Endodermal cell (in vitro differentiated cells): ENCODE measurements around the gene APMAP. TPM values are rescaled to one million over a fixed set of nuclear protein-coding genes. Genes with fewer than 3 reads are reported as not detected.

Experiments
- DNase-seq: peaks from one replicate; pipeline ENCODE4 v3.0.0-alpha.2; 2017
- H3K27ac ChIP-seq: 2 replicates; pipeline ENCODE4 v1.5.1; 2013; ENCODE audit warnings: mild to moderate bottlenecking, low read depth, low read length, moderate library complexity
- H3K27me3 ChIP-seq: 2 replicates; pipeline ENCODE4 v1.6.1; 2013; ENCODE audit warnings: mild to moderate bottlenecking, low read length, moderate library complexity; ENCODE audit not compliant: insufficient read depth, control insufficient read depth, poor library complexity, severe bottlenecking
- H3K36me3 ChIP-seq: 2 replicates; pipeline ENCODE4 v1.7.0; 2013; ENCODE audit warnings: mild to moderate bottlenecking, low read length, moderate library complexity; ENCODE audit not compliant: control insufficient read depth, insufficient read depth
- H3K4me1 ChIP-seq: one replicate; pipeline ENCODE4 v1.7.0; 2013; ENCODE audit warnings: low read length; ENCODE audit not compliant: control insufficient read depth, insufficient read depth
- H3K4me3 ChIP-seq: 2 replicates; pipeline ENCODE4 v1.5.1; 2013; ENCODE audit warnings: mild to moderate bottlenecking, low read length, moderate library complexity
- H3K9ac ChIP-seq: 2 replicates; pipeline ENCODE4 v1.6.1; 2013; ENCODE audit warnings: mild to moderate bottlenecking, low read length, moderate library complexity; ENCODE audit not compliant: poor library complexity, severe bottlenecking; ENCODE audit errors: extremely low read depth
- H3K9me3 ChIP-seq: 2 replicates; pipeline ENCODE4 v1.6.1; 2013; ENCODE audit warnings: mild to moderate bottlenecking, low read length, moderate library complexity; ENCODE audit not compliant: control insufficient read depth
- H3K27ac Mint-ChIP-seq: 2 replicates; pipeline ENCODE4 v1.8.0; 2020; ENCODE audit warnings: mixed read lengths
- H3K27me3 Mint-ChIP-seq: 2 replicates; pipeline ENCODE4 v1.8.0; 2021; ENCODE audit warnings: mild to moderate bottlenecking, mixed read lengths; ENCODE audit not compliant: insufficient read depth
- H3K36me3 Mint-ChIP-seq: 2 replicates; pipeline ENCODE4 v1.8.0; 2020; ENCODE audit warnings: low read depth, mixed read lengths
- H3K4me1 Mint-ChIP-seq: 2 replicates; pipeline ENCODE4 v1.8.0; 2020; ENCODE audit warnings: mixed read lengths
- H3K4me3 Mint-ChIP-seq: 2 replicates; pipeline ENCODE4 v1.8.0; 2020; ENCODE audit warnings: mild to moderate bottlenecking, moderate library complexity, mixed read lengths
- H3K9me3 Mint-ChIP-seq: 2 replicates; pipeline ENCODE4 v1.8.0; 2020; ENCODE audit warnings: mild to moderate bottlenecking, mixed read lengths
- WGBS, 2 experiments: methylation state at CpG; one replicate each; pipeline versions ENCODE4 v1.1.5 to v1.1.7; 2013; ENCODE audit warnings: missing lambda C conversion rate in 2 of 2, mixed read lengths in 1 of 2; ENCODE audit not compliant: insufficient coverage in 1 of 2, insufficient read length in 1 of 2; 5-methylcytosine and 5-hydroxymethylcytosine counted together
- total RNA-seq, 2 donors: library from RNA; stranded (reverse); fragmentation: NEBNext Ultra II Directional in 1 of 2; extraction: Animal tissue kit (Norgen Biotek cat#: 25700) in 1 of 2; gene quantifications; 2 replicates in 1 of 2; 3 replicates in 1 of 2; pipeline ENCODE4 v1.2.1, GENCODE V29; 2021
- TF ChIP-seq, protein P1 (sequence below): fragments of 200-600 bp; sonication (generic); conservative IDR thresholded peaks from 2 replicates; pipeline ENCODE4 v1.5.0; 2021; ENCODE audit warnings: antibody characterized with exemption, mild to moderate bottlenecking

APMAP gene
- total RNA-seq, 2 donors from 2014 or later, result 60.2 to 65.6 TPM

DNA sequence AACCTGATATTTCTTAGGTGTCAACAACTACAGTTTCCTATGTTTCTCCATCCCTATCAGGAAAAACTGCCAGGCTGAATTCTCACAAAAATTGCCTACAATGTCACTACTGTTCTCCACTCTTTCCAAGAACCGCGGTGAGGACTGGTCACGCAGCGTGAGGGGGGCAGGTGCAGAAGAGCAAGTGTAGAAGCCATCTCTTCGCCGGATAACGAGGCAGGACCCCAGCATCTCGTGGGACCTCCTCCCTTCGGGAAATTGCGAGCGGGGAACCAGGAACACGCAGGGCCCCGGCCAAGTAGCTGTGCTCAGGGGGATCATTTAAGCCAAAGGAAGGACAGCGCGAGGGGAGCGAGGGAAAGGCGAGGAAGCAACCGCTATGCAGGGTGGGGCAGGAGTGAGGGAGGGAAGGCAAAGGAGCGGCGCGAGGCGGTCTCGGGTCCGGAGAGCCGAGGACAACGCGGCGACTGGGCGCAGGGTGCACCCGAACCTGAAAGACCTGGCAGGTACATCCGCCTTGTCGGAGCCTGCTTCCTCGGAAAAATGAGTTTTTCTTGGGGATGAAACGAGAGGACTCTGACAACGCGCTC lies 559 bp downstream of the APMAP start:
- Mint-ChIP-seq H3K27ac (peak overlapping the region; percentile 92), H3K4me3 (peak overlapping the region; percentile 85), H3K9me3 (no peaks in the 10 kb centered on the region), H3K4me1 (peaks cover 17% of the 10 kb centered on the region), H3K36me3 (no peaks in the 10 kb centered on the region), H3K27me3 (peaks cover 11% of the 10 kb centered on the region)
- peaks cover 8% of the 10 kb centered on the region for H3K27me3 ChIP-seq
- H3K9me3 ChIP-seq, result no peaks in the 10 kb centered on the region
- no peak overlapping the region for H3K27ac ChIP-seq
- DNase-seq, result no peak
- H3K36me3 ChIP-seq, result peaks cover 5% of the 10 kb centered on the region
- TF ChIP-seq, protein P1, sequence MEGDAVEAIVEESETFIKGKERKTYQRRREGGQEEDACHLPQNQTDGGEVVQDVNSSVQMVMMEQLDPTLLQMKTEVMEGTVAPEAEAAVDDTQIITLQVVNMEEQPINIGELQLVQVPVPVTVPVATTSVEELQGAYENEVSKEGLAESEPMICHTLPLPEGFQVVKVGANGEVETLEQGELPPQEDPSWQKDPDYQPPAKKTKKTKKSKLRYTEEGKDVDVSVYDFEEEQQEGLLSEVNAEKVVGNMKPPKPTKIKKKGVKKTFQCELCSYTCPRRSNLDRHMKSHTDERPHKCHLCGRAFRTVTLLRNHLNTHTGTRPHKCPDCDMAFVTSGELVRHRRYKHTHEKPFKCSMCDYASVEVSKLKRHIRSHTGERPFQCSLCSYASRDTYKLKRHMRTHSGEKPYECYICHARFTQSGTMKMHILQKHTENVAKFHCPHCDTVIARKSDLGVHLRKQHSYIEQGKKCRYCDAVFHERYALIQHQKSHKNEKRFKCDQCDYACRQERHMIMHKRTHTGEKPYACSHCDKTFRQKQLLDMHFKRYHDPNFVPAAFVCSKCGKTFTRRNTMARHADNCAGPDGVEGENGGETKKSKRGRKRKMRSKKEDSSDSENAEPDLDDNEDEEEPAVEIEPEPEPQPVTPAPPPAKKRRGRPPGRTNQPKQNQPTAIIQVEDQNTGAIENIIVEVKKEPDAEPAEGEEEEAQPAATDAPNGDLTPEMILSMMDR, result no peak
- 2 to 3% methylated on average over 28 to 36 of the region's 36 CpGs for whole genome bisulfite sequencing, 2 experiments
- H3K4me3 ChIP-seq, result peak overlapping the region; percentile 93
- H3K9ac ChIP-seq, result peak overlapping the region; percentile 63
- peaks cover 5% of the 10 kb centered on the region for H3K4me1 ChIP-seq

DNA sequence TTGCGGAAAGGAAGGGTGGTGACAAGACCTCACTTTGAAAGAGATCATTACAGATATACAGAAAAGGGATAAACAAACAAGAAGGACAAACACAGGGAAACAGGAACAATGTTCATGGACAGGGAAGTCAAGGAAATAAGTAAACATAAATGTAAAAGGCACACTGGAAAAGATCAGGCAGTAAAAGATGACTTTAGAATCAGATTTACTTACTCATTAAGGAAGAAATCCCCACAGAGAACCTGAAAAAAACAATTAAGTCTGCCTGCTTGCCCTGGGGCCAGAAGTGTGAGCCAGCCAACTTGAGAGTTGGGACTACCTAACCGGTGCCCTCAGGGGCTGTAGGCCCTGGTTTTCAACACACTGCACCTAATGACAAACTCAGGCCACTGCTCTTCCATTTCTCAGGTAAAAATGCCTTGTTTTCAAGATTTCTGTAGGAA lies 1.7 kb downstream of the APMAP start:
- peak overlapping the region; percentile 85 for H3K4me3 Mint-ChIP-seq
- no peaks in the 10 kb centered on the region for H3K9me3 ChIP-seq
- H3K4me1 ChIP-seq, result peaks cover 5% of the 10 kb centered on the region
- H3K27me3 Mint-ChIP-seq, result peaks cover 2% of the 10 kb centered on the region
- H3K36me3 Mint-ChIP-seq, result no peaks in the 10 kb centered on the region
- H3K9ac ChIP-seq, result no peak overlapping the region
- DNase-seq, result peak; percentile 41
- H3K4me3 ChIP-seq, result peak overlapping the region; percentile 93
- peaks cover 5% of the 10 kb centered on the region for H3K36me3 ChIP-seq
- 66 to 77% methylated on average over 2 of the region's 2 CpGs for WGBS, 2 experiments
- TF ChIP-seq, protein P1, result no peak
- no peaks in the 10 kb centered on the region for H3K9me3 Mint-ChIP-seq
- peaks cover 17% of the 10 kb centered on the region for H3K4me1 Mint-ChIP-seq
- no peaks in the 10 kb centered on the region for H3K27me3 ChIP-seq
- no peak overlapping the region for H3K27ac Mint-ChIP-seq
- H3K27ac ChIP-seq, result no peak overlapping the region

DNA sequence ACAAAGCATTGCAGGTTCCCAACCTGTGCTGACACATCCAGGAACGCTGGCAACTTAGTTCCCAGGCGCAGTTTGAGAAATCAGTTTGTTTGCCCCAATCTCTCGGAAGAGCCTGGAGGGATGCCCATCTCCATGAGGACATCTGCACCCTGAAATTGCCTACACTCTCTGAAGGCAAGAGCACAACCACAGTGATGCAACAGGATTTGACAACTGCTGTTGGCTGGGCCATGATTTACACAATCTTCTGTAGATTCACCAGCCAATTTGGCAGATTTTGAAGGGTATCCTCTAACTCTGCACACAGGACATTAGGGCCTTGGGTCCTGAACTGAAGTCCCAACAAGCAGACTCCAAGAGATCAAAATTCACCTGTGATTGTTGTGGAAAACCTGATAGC lies 3.4 kb downstream of the APMAP start:
- Histone ChIP-seq H3K36me3 (peaks cover 5% of the 10 kb centered on the region), H3K9me3 (no peaks in the 10 kb centered on the region), H3K27ac (no peak overlapping the region), H3K4me1 (peaks cover 5% of the 10 kb centered on the region), H3K27me3 (no peaks in the 10 kb centered on the region), H3K4me3 (no peak overlapping the region), H3K9ac (no peak overlapping the region)
- whole genome bisulfite sequencing, 2 experiments, result 94 to 100% methylated on average over 2 to 3 of the region's 3 CpGs
- TF ChIP-seq, protein P1, result no peak
- Mint-ChIP-seq H3K36me3 (no peaks in the 10 kb centered on the region), H3K4me3 (no peak overlapping the region), H3K4me1 (peaks cover 14% of the 10 kb centered on the region), H3K27me3 (no peaks in the 10 kb centered on the region), H3K27ac (no peak overlapping the region), H3K9me3 (no peaks in the 10 kb centered on the region)
- peak; percentile 17 for DNase-seq
